Measurements from ENCODE around the gene LRRC4C. TPM values are rescaled to one million over a fixed set of nuclear protein-coding genes. Genes with fewer than 3 reads are reported as not detected.

Gene LRRC4C
- total RNA-seq, 1 donor from 2014 or later: 2.2 TPM

- Histone ChIP-seq H3K4me1 (no peaks in the 10 kb centered on the region), H3K36me3 (no peaks in the 10 kb centered on the region), H3K27me3 (no peaks in the 10 kb centered on the region), H3K27ac (no peak overlapping the region), H3K9me3 (no peaks in the 10 kb centered on the region), H3K4me3 (no peak overlapping the region)
- ATAC-seq: no peak
- intact Hi-C loops (cut with DNase I): no loop called here
- DNase-seq: no peak
- TF ChIP-seq, protein P1, sequence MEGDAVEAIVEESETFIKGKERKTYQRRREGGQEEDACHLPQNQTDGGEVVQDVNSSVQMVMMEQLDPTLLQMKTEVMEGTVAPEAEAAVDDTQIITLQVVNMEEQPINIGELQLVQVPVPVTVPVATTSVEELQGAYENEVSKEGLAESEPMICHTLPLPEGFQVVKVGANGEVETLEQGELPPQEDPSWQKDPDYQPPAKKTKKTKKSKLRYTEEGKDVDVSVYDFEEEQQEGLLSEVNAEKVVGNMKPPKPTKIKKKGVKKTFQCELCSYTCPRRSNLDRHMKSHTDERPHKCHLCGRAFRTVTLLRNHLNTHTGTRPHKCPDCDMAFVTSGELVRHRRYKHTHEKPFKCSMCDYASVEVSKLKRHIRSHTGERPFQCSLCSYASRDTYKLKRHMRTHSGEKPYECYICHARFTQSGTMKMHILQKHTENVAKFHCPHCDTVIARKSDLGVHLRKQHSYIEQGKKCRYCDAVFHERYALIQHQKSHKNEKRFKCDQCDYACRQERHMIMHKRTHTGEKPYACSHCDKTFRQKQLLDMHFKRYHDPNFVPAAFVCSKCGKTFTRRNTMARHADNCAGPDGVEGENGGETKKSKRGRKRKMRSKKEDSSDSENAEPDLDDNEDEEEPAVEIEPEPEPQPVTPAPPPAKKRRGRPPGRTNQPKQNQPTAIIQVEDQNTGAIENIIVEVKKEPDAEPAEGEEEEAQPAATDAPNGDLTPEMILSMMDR (IDR thresholded peaks at IDR 0.05): no peak
Measured at GRCh38 chr11:41116970-41117369, 342.5 kb downstream of the LRRC4C start.

- no peak overlapping the region for H3K4me3 ChIP-seq
- DNase-seq (no peak), ATAC-seq (no peak)
- no peaks in the 10 kb centered on the region for H3K9me3 ChIP-seq
- H3K27me3 ChIP-seq: no peaks in the 10 kb centered on the region
- no peaks in the 10 kb centered on the region for H3K36me3 ChIP-seq
- intact Hi-C loops (cut with DNase I): no loop called here
- TF ChIP-seq, protein P1 (IDR thresholded peaks at IDR 0.05): no peak
- no peak overlapping the region for H3K27ac ChIP-seq
- H3K4me1 ChIP-seq: no peaks in the 10 kb centered on the region
Measured at GRCh38 chr11:41115066-41115465, 344.4 kb downstream of the LRRC4C start.

DNA sequence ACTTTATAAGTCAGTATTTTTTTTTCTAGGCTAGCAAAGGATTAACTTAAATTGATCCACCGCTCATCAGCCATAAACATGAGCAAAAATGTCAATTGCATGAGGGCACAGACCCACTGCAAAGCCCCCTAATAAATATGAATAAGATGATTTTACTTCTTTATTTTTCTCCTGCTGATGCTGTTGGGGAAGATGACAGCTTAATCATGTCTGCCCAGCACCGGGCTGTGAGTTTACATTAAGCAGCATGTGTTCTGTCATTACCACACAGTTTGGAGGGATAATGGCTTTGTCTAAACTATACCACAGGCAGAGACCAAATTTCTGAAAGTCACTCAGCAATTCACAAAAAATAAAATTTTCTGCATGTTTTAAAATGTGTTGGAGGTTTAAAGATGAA is 346.3 kb downstream of the LRRC4C start:
- H3K36me3 ChIP-seq: no peaks in the 10 kb centered on the region
- no peak for ATAC-seq
- no peak overlapping the region for H3K27ac ChIP-seq
- no peaks in the 10 kb centered on the region for H3K27me3 ChIP-seq
- DNase-seq: no peak
- H3K4me3 ChIP-seq: no peak overlapping the region
- TF ChIP-seq, protein P1 (IDR thresholded peaks at IDR 0.05): no peak
- intact Hi-C loops (cut with DNase I): no loop called here
- no peaks in the 10 kb centered on the region for H3K9me3 ChIP-seq
- no peaks in the 10 kb centered on the region for H3K4me1 ChIP-seq

- Histone ChIP-seq H3K4me1 (no peaks in the 10 kb centered on the region), H3K27me3 (no peaks in the 10 kb centered on the region), H3K36me3 (no peaks in the 10 kb centered on the region), H3K4me3 (no peak overlapping the region), H3K9me3 (no peaks in the 10 kb centered on the region), H3K27ac (no peak overlapping the region)
- ATAC-seq (no peak), DNase-seq (no peak)
- TF ChIP-seq, protein P1 (IDR thresholded peaks at IDR 0.05): no peak
- intact Hi-C loops (cut with DNase I): no loop called here
Measured at GRCh38 chr11:41110527-41110926, 348.9 kb downstream of the LRRC4C start.

DNA sequence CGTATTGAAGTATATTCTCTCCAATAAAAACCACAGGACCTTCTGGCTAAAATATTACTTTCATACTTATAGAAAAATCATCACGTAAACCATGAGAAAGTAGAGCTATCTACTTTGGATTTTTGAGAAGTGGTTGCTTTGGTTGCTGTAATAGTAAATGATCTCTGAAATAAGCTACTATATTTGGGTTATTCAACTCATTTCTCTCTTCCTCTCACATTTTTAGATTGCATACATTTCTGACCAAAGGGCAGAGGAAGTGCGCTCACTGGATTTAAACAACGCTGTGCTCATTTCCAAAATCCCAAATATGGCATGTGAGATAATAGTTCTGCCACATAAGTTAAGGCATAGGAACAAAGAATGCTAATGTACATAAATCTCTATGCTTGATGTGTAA is 357.0 kb downstream of the LRRC4C start:
- TF ChIP-seq, protein P1 (IDR thresholded peaks at IDR 0.05): no peak
- intact Hi-C loops (cut with DNase I): no loop called here
- Histone ChIP-seq H3K36me3 (no peaks in the 10 kb centered on the region), H3K27me3 (no peaks in the 10 kb centered on the region), H3K27ac (no peak overlapping the region), H3K4me3 (no peak overlapping the region), H3K9me3 (no peaks in the 10 kb centered on the region), H3K4me1 (no peaks in the 10 kb centered on the region)
- ATAC-seq (no peak), DNase-seq (no peak)

GRCh38 chr11:41099654-41100053 is 359.8 kb downstream of the LRRC4C start:
- H3K9me3 ChIP-seq: no peaks in the 10 kb centered on the region
- H3K4me3 ChIP-seq: no peak overlapping the region
- TF ChIP-seq, protein P1 (IDR thresholded peaks at IDR 0.05): no peak
- intact Hi-C loops (cut with DNase I): no loop called here
- no peaks in the 10 kb centered on the region for H3K27me3 ChIP-seq
- no peaks in the 10 kb centered on the region for H3K36me3 ChIP-seq
- DNase-seq (no peak), ATAC-seq (no peak)
- no peaks in the 10 kb centered on the region for H3K4me1 ChIP-seq
- H3K27ac ChIP-seq: no peak overlapping the region

Data from upper lobe of right lung (tissue), 1 donor.